GM18870 (cell line): ENCODE results near the gene TMEM18.
"Not testable (repeated sequence)": the region's sequence is repeated elsewhere in the genome, so short reads cannot be mapped to it uniquely, and the experiment has no call there.

ENCODE experiments used
- ATAC-seq: cut with Tn5 transposase; IDR thresholded peaks from one replicate; pipeline ENCODE4 v1.9.1; 2021; ENCODE audit warnings: moderate library complexity; ENCODE audit not compliant: unreplicated experiment

Gene TMEM18

GRCh38 chr2:677056-677958 lies at the start of gene TMEM18:
Gene TMEM18, minus strand, starts transcription at chr2:677406. Its CDS starts 61 bp downstream, at chr2:677345.
- ATAC-seq: peak; percentile 70

- peak; percentile 73 for ATAC-seq
Observed at GRCh38 chr2:726169-726568, 49.0 kb upstream of the TMEM18 start.

- ATAC-seq: no peak
Observed at GRCh38 chr2:725468-725867, 48.3 kb upstream of the TMEM18 start.

GRCh38 chr2:723761-724160 lies 46.6 kb upstream of the TMEM18 start:
- ATAC-seq: no peak

- ATAC-seq: no peak
Observed at GRCh38 chr2:720842-721241, 43.6 kb upstream of the TMEM18 start.

- no peak for ATAC-seq
Observed at GRCh38 chr2:719734-720133, 42.5 kb upstream of the TMEM18 start.

- ATAC-seq: no peak
Observed at GRCh38 chr2:719191-719590, 42.0 kb upstream of the TMEM18 start.

- ATAC-seq: no peak
Observed at GRCh38 chr2:717661-718060, 40.5 kb upstream of the TMEM18 start.

- ATAC-seq: no peak
Observed at GRCh38 chr2:715854-716560, 38.8 kb upstream of the TMEM18 start.

- ATAC-seq: no peak
Observed at GRCh38 chr2:715038-715437, 37.8 kb upstream of the TMEM18 start.

- peak; percentile 99 for ATAC-seq
Observed at GRCh38 chr2:714005-714741, 37.0 kb upstream of the TMEM18 start.

- ATAC-seq: no peak
Observed at GRCh38 chr2:710867-711665, 33.9 kb upstream of the TMEM18 start.

- no peak for ATAC-seq
Observed at GRCh38 chr2:709138-709765, 32.0 kb upstream of the TMEM18 start.

- no peak for ATAC-seq
Observed at GRCh38 chr2:708667-709066, 31.5 kb upstream of the TMEM18 start.

- peak; percentile 98 for ATAC-seq
Observed at GRCh38 chr2:705971-706511, 28.8 kb upstream of the TMEM18 start.

GRCh38 chr2:702765-703164 lies 25.6 kb upstream of the TMEM18 start:
- ATAC-seq: not testable (repeated sequence)

GRCh38 chr2:696999-697627 lies 19.9 kb upstream of the TMEM18 start:
- ATAC-seq: no peak

- ATAC-seq: peak; percentile 86
Observed at GRCh38 chr2:696463-696862, 19.3 kb upstream of the TMEM18 start.

GRCh38 chr2:694906-695510 lies 17.8 kb upstream of the TMEM18 start:
- no peak for ATAC-seq
